Measurements from ENCODE around the gene SYTL3.

GRCh38 chr6:158642097-158642601 is 7.7 kb upstream of the SYTL3 start:
- TF ChIP-seq CTCF (IDR thresholded peaks at IDR 0.05) (no peak), POLR2A (IDR thresholded peaks at IDR 0.05) (no peak), POLR2AphosphoS5 (IDR thresholded peaks at IDR 0.05) (no peak)
